ENCODE data around the gene MTHFS. TPM values are rescaled to one million over a fixed set of nuclear protein-coding genes. Genes with fewer than 3 reads are reported as not detected.

The MTHFS gene
- total and polyA plus RNA-seq, 7 donors: 6.9 to 59.9 (median 31.0) TPM

GRCh38 chr15:79922512-79923078, 25.8 kb upstream of the MTHFS start:
- peaks cover 15 to 23% (median 19%) of the 10 kb centered on the region in 4 donors for H3K9me3 ChIP-seq
- H3K36me3 ChIP-seq: peaks cover 0 to 12% (median 3%) of the 10 kb centered on the region in 4 donors
- H3K27ac ChIP-seq: peak overlapping the region; percentile 89 to 99 (median 94)
- peaks cover 0 to 16% (median 8%) of the 10 kb centered on the region in 4 donors for H3K4me1 ChIP-seq
- H3K27me3 ChIP-seq: no peaks in the 10 kb centered on the region
- 8 to 25% methylated on average over 17 of the region's 17 CpGs for WGBS, 2 donors
- intact Hi-C loops (cut with DNase I): loop anchor here (2.0 to 5.0 kb wide), 3 partner anchors 26 to 230 kb away; partner anchors contain the start of genes FAH, MTHFS and ZFAND6
- TF ChIP-seq CTCF (IDR thresholded peaks at IDR 0.05) (no peak), EP300 (IDR thresholded peaks at IDR 0.05) (no peak), POLR2AphosphoS5 (IDR thresholded peaks at IDR 0.05) (no peak), POLR2A (IDR thresholded peaks at IDR 0.05) (no peak)
- DNase-seq: no peak
- peak overlapping the region; percentile 69 to 92 (median 80) for H3K4me3 ChIP-seq

GRCh38 chr15:79919749-79920511, 23.1 kb upstream of the MTHFS start:
- H3K27me3 ChIP-seq: no peaks in the 10 kb centered on the region
- H3K4me1 ChIP-seq: peaks cover 0 to 16% (median 8%) of the 10 kb centered on the region in 4 donors
- peaks cover 21 to 41% (median 32%) of the 10 kb centered on the region in 4 donors for H3K9me3 ChIP-seq
- DNase-seq: no peak
- H3K36me3 ChIP-seq: peaks cover 0 to 12% (median 3%) of the 10 kb centered on the region in 4 donors
- H3K4me3 ChIP-seq: no peak overlapping the region
- H3K27ac ChIP-seq: no peak overlapping the region
- TF ChIP-seq POLR2AphosphoS5 (IDR thresholded peaks at IDR 0.05) (no peak), EP300 (IDR thresholded peaks at IDR 0.05) (no peak), CTCF (IDR thresholded peaks at IDR 0.05) (no peak), POLR2A (IDR thresholded peaks at IDR 0.05) (no peak)
- intact Hi-C loops (cut with DNase I): loop anchor here (5.0 kb wide), 1 partner anchor 232 kb away; the partner anchor contains the start of gene FAH
- 92 to 98% methylated on average over 12 of the region's 12 CpGs for WGBS, 2 donors

GRCh38 chr15:79919090-79919748, 22.4 kb upstream of the MTHFS start:
- Histone ChIP-seq H3K4me1 (peaks cover 0 to 11% (median 4%) of the 10 kb centered on the region in 4 donors), H3K4me3 (no peak overlapping the region), H3K9me3 (peaks cover 21 to 44% (median 32%) of the 10 kb centered on the region in 4 donors), H3K27ac (no peak overlapping the region), H3K27me3 (no peaks in the 10 kb centered on the region), H3K36me3 (peaks cover 0 to 12% (median 3%) of the 10 kb centered on the region in 4 donors)
- WGBS, 2 donors: 95 to 99% methylated on average over 27 of the region's 27 CpGs
- no peak for DNase-seq
- intact Hi-C loops (cut with DNase I): no loop called here
- no peak for TF ChIP-seq CTCF (IDR thresholded peaks at IDR 0.05)
- TF ChIP-seq POLR2A (IDR thresholded peaks at IDR 0.05): no peak
- TF ChIP-seq EP300 (IDR thresholded peaks at IDR 0.05): no peak
- no peak for TF ChIP-seq POLR2AphosphoS5 (IDR thresholded peaks at IDR 0.05)

GRCh38 chr15:79918278-79918677, 21.5 kb upstream of the MTHFS start:
- no peak for DNase-seq
- no peak overlapping the region for H3K4me3 ChIP-seq
- TF ChIP-seq CTCF (IDR thresholded peaks at IDR 0.05): no peak
- no peak for TF ChIP-seq POLR2AphosphoS5 (IDR thresholded peaks at IDR 0.05)
- TF ChIP-seq EP300 (IDR thresholded peaks at IDR 0.05): no peak
- no peak for TF ChIP-seq POLR2A (IDR thresholded peaks at IDR 0.05)
- 95 to 98% methylated on average over 11 of the region's 11 CpGs for WGBS, 2 donors
- peaks cover 0 to 12% (median 3%) of the 10 kb centered on the region in 4 donors for H3K36me3 ChIP-seq
- no peak overlapping the region for H3K27ac ChIP-seq
- peaks cover 0 to 7% (median 4%) of the 10 kb centered on the region in 4 donors for H3K4me1 ChIP-seq
- intact Hi-C loops (cut with DNase I): no loop called here
- H3K27me3 ChIP-seq: no peaks in the 10 kb centered on the region
- peaks cover 21 to 45% (median 32%) of the 10 kb centered on the region in 4 donors for H3K9me3 ChIP-seq
